K562 (cell line): ENCODE measurements around the gene TMEM248. TPM values are rescaled to one million over a fixed set of nuclear protein-coding genes. Genes with fewer than 3 reads are reported as not detected.
A peak's percentile ranks its signal among the peaks of the same experiment; 100 is the strongest.

Source experiments
- ARID2 ChIP-seq: fragments of 450-650 bp; IDR thresholded peaks from 2 replicates; pipeline ENCODE4 v1.6.1; 2017; ENCODE audit warnings: antibody characterized with exemption, mild to moderate bottlenecking
- BCL6 ChIP-seq: fragments of 250-450 bp; sonication (Bioruptor Pico); IDR thresholded peaks from 2 replicates; pipeline ENCODE4 v1.4.0; 2020
- BHLHE40 ChIP-seq: IDR thresholded peaks from 2 replicates; pipeline ENCODE4 v1.6.1; 2011; ENCODE audit warnings: low read length, improper control_type of control experiment
- CXXC5 ChIP-seq: fragments of 250-450 bp; sonication (Bioruptor Pico); IDR thresholded peaks from 2 replicates; pipeline ENCODE4 v1.8.0; 2022; ENCODE audit warnings: inconsistent platforms, mild to moderate bottlenecking, moderate library complexity
- DIDO1 ChIP-seq: fragments of 450-650 bp; IDR thresholded peaks from 2 replicates; pipeline ENCODE4 v1.6.1; 2016; ENCODE audit warnings: low read depth, missing biosample characterization, missing genetic modification characterization
- HDAC2 ChIP-seq: fragments of 450-650 bp; IDR thresholded peaks from 2 replicates; pipeline ENCODE4 v1.6.1; 2016; ENCODE audit warnings: mild to moderate bottlenecking
- HNRNPLL ChIP-seq: fragments of 200-400 bp; formaldehyde crosslinking; IDR thresholded peaks from 2 replicates; pipeline ENCODE4 v1.6.1; 2017; ENCODE audit warnings: low read length, low read depth, mild to moderate bottlenecking; ENCODE audit not compliant: poor library complexity, severe bottlenecking
- ILF3 ChIP-seq: fragments of 450-650 bp; IDR thresholded peaks from 2 replicates; pipeline ENCODE4 v1.6.1; 2018; ENCODE audit warnings: antibody characterized with exemption, mild to moderate bottlenecking, moderate library complexity, borderline replicate concordance
- KDM2B ChIP-seq: fragments of 250-450 bp; sonication (Bioruptor Pico); IDR thresholded peaks from 2 replicates; pipeline ENCODE4 v1.8.0; 2021; ENCODE audit warnings: mild to moderate bottlenecking, moderate library complexity
- KLF13 ChIP-seq: fragments of 450-650 bp; IDR thresholded peaks from 2 replicates; pipeline ENCODE4 v1.6.1; 2016; ENCODE audit warnings: missing genetic modification characterization, low read depth, mild to moderate bottlenecking, missing compliant biosample characterization, moderate library complexity, borderline replicate concordance
- MLX ChIP-seq, 2 experiments: fragments of 450-650 bp in 1 of 2; sonication (generic) in 1 of 2; formaldehyde crosslinking; conservative IDR thresholded peaks; 2 replicates each; pipeline versions ENCODE4 v1.4.0 to v1.8.1; 2020 to 2022; ENCODE audit warnings: mild to moderate bottlenecking in 1 of 2, missing genetic modification reagents in 1 of 2
- NCOA2 ChIP-seq, 2 experiments: fragments of 450-650 bp; IDR thresholded peaks; 2 replicates each; pipeline ENCODE4 v1.6.1; 2018; ENCODE audit warnings: mild to moderate bottlenecking in 2 of 2, moderate library complexity in 1 of 2; ENCODE audit not compliant: partially characterized antibody in 2 of 2
- NR2C2 ChIP-seq, 2 experiments: fragments of 200-800 bp in 1 of 2; sonication (Bioruptor generic) in 1 of 2; sonication (generic) in 1 of 2; formaldehyde crosslinking in 1 of 2; IDR thresholded peaks; 2 replicates each; pipeline versions ENCODE4 v1.6.1 to v1.8.0; 2016 to 2022; ENCODE audit warnings: mild to moderate bottlenecking in 1 of 2, missing compliant biosample characterization in 1 of 2, missing genetic modification characterization in 1 of 2, missing genetic modification reagents in 1 of 2
- PML ChIP-seq: IDR thresholded peaks from 2 replicates; pipeline ENCODE4 v1.6.1; 2012; ENCODE audit warnings: low read length, inconsistent platforms
- RAD51 ChIP-seq: fragments of 450-650 bp; IDR thresholded peaks from 2 replicates; pipeline ENCODE4 v1.7.1; 2016; ENCODE audit warnings: low read depth, mild to moderate bottlenecking, borderline replicate concordance
- SAP30 ChIP-seq: fragments of 200-600 bp; sonication (generic); IDR thresholded peaks from 2 replicates; pipeline ENCODE4 v1.6.1; 2012; ENCODE audit warnings: borderline replicate concordance, low read depth, mild to moderate bottlenecking, moderate library complexity, low read length, control low read depth, inconsistent platforms; ENCODE audit not compliant: insufficient read depth, poor library complexity, severe bottlenecking
- SNAPC5 ChIP-seq: fragments of 250-450 bp; sonication (Bioruptor Pico); IDR thresholded peaks from 2 replicates; pipeline ENCODE4 v1.8.0; 2021; ENCODE audit warnings: moderate library complexity, mild to moderate bottlenecking, inconsistent platforms
- SRSF9 ChIP-seq: fragments of 200-400 bp; formaldehyde crosslinking; IDR thresholded peaks from 2 replicates; pipeline ENCODE4 v1.6.1; 2017; ENCODE audit warnings: low read depth, low read length, borderline replicate concordance
- ZBTB43 ChIP-seq: sonication (generic); formaldehyde crosslinking; IDR thresholded peaks from 2 replicates; pipeline ENCODE4 v1.8.0; 2023; ENCODE audit warnings: mild to moderate bottlenecking, missing genetic modification reagents
- ZFP1 ChIP-seq: fragments of 450-650 bp; formaldehyde crosslinking; IDR thresholded peaks from 2 replicates; pipeline ENCODE4 v1.4.0; 2020; ENCODE audit warnings: mild to moderate bottlenecking, mixed read lengths
- ZFPM2 ChIP-seq: fragments of 250-450 bp; sonication (Bioruptor Pico); IDR thresholded peaks from 2 replicates; pipeline ENCODE4 v1.5.1; 2022; ENCODE audit warnings: mild to moderate bottlenecking
- ZKSCAN1 ChIP-seq: fragments of 150-350 bp; IDR thresholded peaks from 2 replicates; pipeline ENCODE4 v1.6.1; 2016; ENCODE audit warnings: low read depth, low read length
- ZKSCAN8 ChIP-seq: fragments of 200-800 bp; sonication (Bioruptor generic); IDR thresholded peaks from 2 replicates; pipeline ENCODE4 v1.6.1; 2016; ENCODE audit warnings: missing genetic modification characterization, missing compliant biosample characterization
- ZNF197 ChIP-seq: fragments of 200-800 bp; sonication (Bioruptor generic); IDR thresholded peaks from 2 replicates; pipeline ENCODE4 v1.6.1; 2016; ENCODE audit warnings: low read depth, missing genetic modification characterization, missing compliant biosample characterization
- ZNF75A ChIP-seq: fragments of 450-650 bp; formaldehyde crosslinking; IDR thresholded peaks from 2 replicates; pipeline ENCODE4 v1.4.0; 2020; ENCODE audit warnings: mild to moderate bottlenecking
- polyA plus RNA-seq, 8 experiments: library from polyadenylated mRNA; depleted of rRNA in 4 of 8; stranded (reverse) in 5 of 8; unstranded in 3 of 8; fragments of >200 nt; fragmentation: Nextera tagmentation in 2 of 8; fragmentation: Illumina TruSeq in 1 of 8; extraction: Ambion mirVana in 2 of 8; extraction: Trizol in 1 of 8; gene quantifications; 2 replicates each; pipeline versions ENCODE4 v1.2.1 to v1.2.3, GENCODE V29; 2011 to 2014; ENCODE audit warnings: inconsistent platforms in 1 of 8, missing spikeins in 1 of 8
- total RNA-seq, 7 experiments: library from RNA; depleted of rRNA in 6 of 7; stranded (reverse); fragments of >200 nt in 6 of 7; fragmentation: Illumina TruSeq in 2 of 7; extraction: Trizol in 2 of 7; gene quantifications; 2 replicates each; pipeline versions ENCODE4 v1.2.1 to v1.2.3, GENCODE V29; 2011 to 2021; ENCODE audit warnings: low replicate concordance in 1 of 7

The TMEM248 gene
- total and polyA plus RNA-seq, 9 of the 15 experiments (the other 6 are each of a cell fraction or from before 2014, with no cell fraction given): 6.3 to 132 (median 64.4) TPM

- TF ChIP-seq SNAPC5 (CRISPR knock-in tag): no peak
- TF ChIP-seq HNRNPLL: no peak
- TF ChIP-seq DIDO1 (tag): no peak
- TF ChIP-seq ZFP1: no peak
- no peak for TF ChIP-seq ZNF75A (CRISPR knock-in tag)
- no peak for TF ChIP-seq PML
- no peak for TF ChIP-seq ZBTB43
- TF ChIP-seq ZKSCAN8: no peak
- no peak for TF ChIP-seq MLX (CRISPR knock-in tag; conservative IDR thresholded peaks at IDR 0.05)
- no peak for TF ChIP-seq BCL6
- TF ChIP-seq HDAC2: no peak
- no peak for TF ChIP-seq KDM2B (CRISPR knock-in tag)
- no peak for TF ChIP-seq CXXC5 (CRISPR knock-in tag)
- no peak for TF ChIP-seq BHLHE40
- TF ChIP-seq SRSF9: no peak
- TF ChIP-seq KLF13 (tag): no peak
- no peak for TF ChIP-seq NR2C2 (CRISPR knock-in tag; IDR thresholded peaks at IDR 0.05)
- TF ChIP-seq NR2C2 (tag; IDR thresholded peaks at IDR 0.05): peak; percentile 98
- no peak for TF ChIP-seq SAP30
- no peak for TF ChIP-seq ZKSCAN1
- no peak for TF ChIP-seq ILF3
- TF ChIP-seq ZNF197 (CRISPR knock-in tag): no peak
- no peak for TF ChIP-seq NCOA2 (IDR thresholded peaks at IDR 0.05; ENCODE audit: partially characterized antibody in 2 of 2)
- TF ChIP-seq ZFPM2 (CRISPR knock-in tag): no peak
- no peak for TF ChIP-seq ARID2
- no peak for TF ChIP-seq RAD51
Observed at GRCh38 chr7:66921396-66921917, 432 bp downstream of the TMEM248 start (continued).
